K562 (cell line): Measurements from ENCODE around the gene WWP2. TPM values are rescaled to one million over a fixed set of nuclear protein-coding genes. Genes with fewer than 3 reads are reported as not detected.

ENCODE experiments used
- ATF1 ChIP-seq, 2 experiments: fragments of 450-650 bp in 1 of 2; IDR thresholded peaks; 2 replicates each; pipeline ENCODE4 v1.6.1; 2016; ENCODE audit warnings: missing compliant biosample characterization in 1 of 2, missing genetic modification characterization in 1 of 2
- BACH1 ChIP-seq: fragments of 200-800 bp; sonication (Bioruptor generic); IDR thresholded peaks from 2 replicates; pipeline ENCODE4 v1.6.1; 2016; ENCODE audit warnings: missing genetic modification characterization, missing compliant biosample characterization
- CEBPG ChIP-seq, 3 experiments: fragments of 200-800 bp in 1 of 3; sonication (Bioruptor generic) in 1 of 3; sonication (generic) in 1 of 3; formaldehyde crosslinking in 1 of 3; IDR thresholded peaks in 2 of 3; conservative IDR thresholded peaks in 1 of 3; 2 replicates each; pipeline versions ENCODE4 v1.6.1 to v1.8.0; 2016 to 2022; ENCODE audit warnings: missing compliant biosample characterization in 2 of 3, missing genetic modification characterization in 2 of 3, mild to moderate bottlenecking in 1 of 3, missing genetic modification reagents in 1 of 3
- CEBPZ ChIP-seq: fragments of 150-350 bp; IDR thresholded peaks from 2 replicates; pipeline ENCODE4 v1.6.1; 2014; ENCODE audit warnings: low read depth, mild to moderate bottlenecking, low read length, borderline replicate concordance
- FOXJ3 ChIP-seq: sonication (generic); formaldehyde crosslinking; IDR thresholded peaks from 2 replicates; pipeline ENCODE4 v1.4.0; 2020; ENCODE audit warnings: mild to moderate bottlenecking, missing genetic modification reagents
- GATAD2A ChIP-seq: fragments of 450-650 bp; IDR thresholded peaks from 2 replicates; pipeline ENCODE4 v1.6.1; 2017
- LCOR ChIP-seq: sonication (generic); formaldehyde crosslinking; IDR thresholded peaks from 2 replicates; pipeline ENCODE4 v1.8.0; 2022; ENCODE audit warnings: mild to moderate bottlenecking, missing genetic modification reagents
- MEIS2 ChIP-seq: fragments of 450-650 bp; IDR thresholded peaks from 2 replicates; pipeline ENCODE4 v1.6.1; 2014; ENCODE audit warnings: mild to moderate bottlenecking; ENCODE audit not compliant: partially characterized antibody
- NFE2L1 ChIP-seq: fragments of 450-650 bp; IDR thresholded peaks from 2 replicates; pipeline ENCODE4 v1.6.1; 2016; ENCODE audit warnings: missing genetic modification characterization, low read depth, mild to moderate bottlenecking, missing compliant biosample characterization, moderate library complexity, borderline replicate concordance
- NONO ChIP-seq, 2 experiments: fragments of 200-400 bp in 1 of 2; fragments of 450-650 bp in 1 of 2; formaldehyde crosslinking in 1 of 2; IDR thresholded peaks; 2 replicates each; pipeline ENCODE4 v1.6.1; 2017; ENCODE audit warnings: low read depth in 2 of 2, mild to moderate bottlenecking in 2 of 2, moderate library complexity in 2 of 2, low read length in 1 of 2
- NRF1 ChIP-seq, 2 experiments: fragments of 450-650 bp; IDR thresholded peaks in 1 of 2; conservative IDR thresholded peaks in 1 of 2; 2 replicates each; pipeline ENCODE4 v1.6.1; 2014; ENCODE audit warnings: mild to moderate bottlenecking in 2 of 2
- PBX2 ChIP-seq, 2 experiments: IDR thresholded peaks in 1 of 2; conservative IDR thresholded peaks in 1 of 2; 2 replicates each; pipeline ENCODE4 v1.6.1; 2016; ENCODE audit warnings: low read depth in 2 of 2, mild to moderate bottlenecking in 1 of 2, missing compliant biosample characterization in 1 of 2, missing genetic modification characterization in 1 of 2, moderate library complexity in 1 of 2
- PHB ChIP-seq: fragments of 250-450 bp; sonication (Bioruptor Pico); IDR thresholded peaks from 2 replicates; pipeline ENCODE4 v1.5.0; 2021
- RCOR1 ChIP-seq, 2 experiments: IDR thresholded peaks; 2 replicates each; pipeline ENCODE4 v1.6.1; 2012; ENCODE audit warnings: low read depth in 2 of 2, low read length in 2 of 2, borderline replicate concordance in 1 of 2, improper control_type of control experiment in 1 of 2
- THAP12 ChIP-seq: fragments of 250-450 bp; sonication (Bioruptor Pico); IDR thresholded peaks from 2 replicates; pipeline ENCODE4 v1.9.0; 2021; ENCODE audit warnings: mild to moderate bottlenecking, inconsistent platforms
- THRA ChIP-seq: fragments of 450-650 bp; IDR thresholded peaks from 2 replicates; pipeline ENCODE4 v1.6.1; 2017; ENCODE audit warnings: mild to moderate bottlenecking, moderate library complexity
- ZNF444 ChIP-seq: fragments of 250-450 bp; sonication (Bioruptor Pico); IDR thresholded peaks from 2 replicates; pipeline ENCODE4 v1.4.0; 2020; ENCODE audit warnings: mild to moderate bottlenecking, moderate library complexity
- polyA plus RNA-seq, 8 experiments: library from polyadenylated mRNA; depleted of rRNA in 4 of 8; stranded (reverse) in 5 of 8; unstranded in 3 of 8; fragments of >200 nt; fragmentation: Nextera tagmentation in 2 of 8; fragmentation: Illumina TruSeq in 1 of 8; extraction: Ambion mirVana in 2 of 8; extraction: Trizol in 1 of 8; gene quantifications; 2 replicates each; pipeline versions ENCODE4 v1.2.1 to v1.2.3, GENCODE V29; 2011 to 2014; ENCODE audit warnings: inconsistent platforms in 1 of 8, missing spikeins in 1 of 8
- total RNA-seq, 7 experiments: library from RNA; depleted of rRNA in 6 of 7; stranded (reverse); fragments of >200 nt in 6 of 7; fragmentation: Illumina TruSeq in 2 of 7; extraction: Trizol in 2 of 7; gene quantifications; 2 replicates each; pipeline versions ENCODE4 v1.2.1 to v1.2.3, GENCODE V29; 2011 to 2021; ENCODE audit warnings: low replicate concordance in 1 of 7

The WWP2 gene
- total and polyA plus RNA-seq, 9 of the 15 experiments (the other 6 are each of a cell fraction or from before 2014, with no cell fraction given), result 1.9 to 34.4 (median 14.6) TPM

GRCh38 chr16:69865701-69866100 is 103.6 kb downstream of the WWP2 start (continued):
- TF ChIP-seq THAP12 (CRISPR knock-in tag), result no peak
- no peak for TF ChIP-seq ATF1 (CRISPR knock-in tag; IDR thresholded peaks at IDR 0.05)
- peak; percentile 39 for TF ChIP-seq ATF1 (tag; IDR thresholded peaks at IDR 0.05)
- TF ChIP-seq LCOR (CRISPR knock-in tag), result 0 out of 2 replicates have a peak, but pooled peaks have one; percentile 23
- peak; percentile 57 for TF ChIP-seq MEIS2
- TF ChIP-seq ZNF444, result no peak
- no peak for TF ChIP-seq BACH1 (tag)
- peak; percentile 51; the same call in 1 of the 2 replicates for TF ChIP-seq CEBPG (CRISPR knock-in tag; IDR thresholded peaks at IDR 0.05)
- TF ChIP-seq CEBPG (tag; conservative IDR thresholded peaks at IDR 0.05 in 1 of 2, IDR thresholded peaks at IDR 0.05 in 1 of 2), result no peak
- no peak for TF ChIP-seq FOXJ3
- peak in 1 of 2 experiments; percentile 95; a peak in 3 of 4 replicates for TF ChIP-seq RCOR1 (IDR thresholded peaks at IDR 0.05; ENCODE audit: borderline replicate concordance in 1 of 2, low read depth in 2 of 2, low read length in 2 of 2)
- no peak for TF ChIP-seq NONO (IDR thresholded peaks at IDR 0.05; ENCODE audit: low read depth in 2 of 2, low read length in 1 of 2)
- no peak for TF ChIP-seq GATAD2A
- no peak for TF ChIP-seq NFE2L1
- TF ChIP-seq PHB (CRISPR knock-in tag), result no peak
- TF ChIP-seq PBX2 (CRISPR knock-in tag; IDR thresholded peaks at IDR 0.05; ENCODE audit: low read depth), result no peak
- 0 out of 2 replicates have a peak, but pooled peaks have one; percentile 11 for TF ChIP-seq PBX2 (tag; conservative IDR thresholded peaks at IDR 0.05; ENCODE audit: low read depth)
- no peak for TF ChIP-seq THRA
- no peak for TF ChIP-seq CEBPZ
- TF ChIP-seq NRF1 (conservative IDR thresholded peaks at IDR 0.05 in 1 of 2, IDR thresholded peaks at IDR 0.05 in 1 of 2), result 0 out of 4 replicates have a peak, but pooled peaks of 1 of the 2 experiments have one; percentile 23
